Gastroesophageal sphincter (tissue), 3 donors: ENCODE data around the gene FBXW8.

Experiments
- EP300 ChIP-seq: sonication (generic); formaldehyde crosslinking; IDR thresholded peaks from one replicate; pipeline ENCODE4 v1.6.1; 2017; ENCODE audit warnings: antibody characterized with exemption, mild to moderate bottlenecking
- POLR2A ChIP-seq, 2 donors: fragments of 450-650 bp; IDR thresholded peaks; one replicate each; pipeline ENCODE4 v1.6.1; 2017; ENCODE audit warnings: antibody characterized with exemption in 2 of 2, mild to moderate bottlenecking in 2 of 2, moderate library complexity in 1 of 2
- POLR2AphosphoS5 ChIP-seq: sonication (generic); formaldehyde crosslinking; IDR thresholded peaks from one replicate; pipeline ENCODE4 v1.6.1; 2017; ENCODE audit warnings: antibody characterized with exemption
- TF ChIP-seq, protein P1 (sequence below), 4 experiments: fragments of 200-600 bp in 2 of 4; fragments of 450-650 bp in 2 of 4; sonication (generic) in 1 of 4; IDR thresholded peaks; one replicate each; pipeline ENCODE4 v1.5.1; 2017 to 2019; ENCODE audit warnings: antibody characterized with exemption in 4 of 4, mild to moderate bottlenecking in 2 of 4, moderate library complexity in 2 of 4

DNA sequence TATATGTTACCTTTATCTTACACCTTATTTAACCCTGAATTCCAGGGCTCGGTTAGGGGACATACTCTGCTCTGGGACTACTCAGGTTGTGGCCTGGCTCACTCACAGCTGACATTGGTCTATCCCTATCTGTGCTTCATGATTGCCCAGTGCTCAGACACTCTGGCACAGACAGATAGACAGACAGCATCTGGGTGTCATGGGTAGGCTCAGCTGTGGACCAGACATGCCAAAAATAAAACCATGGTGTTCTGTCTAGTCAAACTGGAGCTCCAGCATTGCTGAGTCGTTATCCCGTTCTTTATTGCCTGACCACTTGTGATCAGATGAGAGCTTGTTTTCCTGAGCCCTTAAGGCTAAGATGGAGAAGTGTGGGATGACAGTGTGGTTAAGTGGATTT is 29.0 kb downstream of the FBXW8 start:
- TF ChIP-seq, protein P1, sequence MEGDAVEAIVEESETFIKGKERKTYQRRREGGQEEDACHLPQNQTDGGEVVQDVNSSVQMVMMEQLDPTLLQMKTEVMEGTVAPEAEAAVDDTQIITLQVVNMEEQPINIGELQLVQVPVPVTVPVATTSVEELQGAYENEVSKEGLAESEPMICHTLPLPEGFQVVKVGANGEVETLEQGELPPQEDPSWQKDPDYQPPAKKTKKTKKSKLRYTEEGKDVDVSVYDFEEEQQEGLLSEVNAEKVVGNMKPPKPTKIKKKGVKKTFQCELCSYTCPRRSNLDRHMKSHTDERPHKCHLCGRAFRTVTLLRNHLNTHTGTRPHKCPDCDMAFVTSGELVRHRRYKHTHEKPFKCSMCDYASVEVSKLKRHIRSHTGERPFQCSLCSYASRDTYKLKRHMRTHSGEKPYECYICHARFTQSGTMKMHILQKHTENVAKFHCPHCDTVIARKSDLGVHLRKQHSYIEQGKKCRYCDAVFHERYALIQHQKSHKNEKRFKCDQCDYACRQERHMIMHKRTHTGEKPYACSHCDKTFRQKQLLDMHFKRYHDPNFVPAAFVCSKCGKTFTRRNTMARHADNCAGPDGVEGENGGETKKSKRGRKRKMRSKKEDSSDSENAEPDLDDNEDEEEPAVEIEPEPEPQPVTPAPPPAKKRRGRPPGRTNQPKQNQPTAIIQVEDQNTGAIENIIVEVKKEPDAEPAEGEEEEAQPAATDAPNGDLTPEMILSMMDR (IDR thresholded peaks at IDR 0.05) = no peak
- TF ChIP-seq POLR2AphosphoS5 = no peak
- no peak for TF ChIP-seq POLR2A (IDR thresholded peaks at IDR 0.05)
- no peak for TF ChIP-seq EP300
